Erythroblast (primary cell): ENCODE data around the gene ARID3B.

Experiments
- GATA1 ChIP-seq: IDR thresholded peaks from 2 replicates; pipeline ENCODE4 v1.6.1; 2011; ENCODE audit warnings: low read depth, mild to moderate bottlenecking, control low read depth, low read length, moderate library complexity
- POLR2A ChIP-seq: IDR thresholded peaks from 2 replicates; pipeline ENCODE4 v1.6.1; 2011; ENCODE audit warnings: mild to moderate bottlenecking, low read length

DNA sequence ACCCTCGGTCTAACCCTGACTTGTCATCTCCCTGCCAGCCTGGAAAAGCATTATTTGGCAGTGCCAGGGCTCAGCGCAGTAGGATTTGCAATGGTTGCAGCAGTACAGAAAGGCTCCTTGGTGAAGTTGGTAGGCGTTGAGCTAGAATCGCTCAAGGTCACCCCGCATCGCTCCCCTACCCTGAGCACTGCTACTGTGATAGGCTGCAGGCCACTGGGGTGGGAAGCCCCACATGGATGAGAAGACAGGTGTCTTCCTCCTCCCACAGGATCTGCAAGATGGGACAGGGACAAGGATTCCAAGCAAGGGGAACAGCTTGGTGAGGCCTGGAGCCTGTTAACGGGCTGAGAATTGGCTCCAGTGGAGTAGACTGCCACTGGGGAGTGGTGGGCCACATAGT, 85.3 kb downstream of the ARID3B start:
- TF ChIP-seq POLR2A (no peak), GATA1 (no peak)
